ENCODE results near the gene CCR2.
"Not testable (repeated sequence)": the region's sequence is repeated elsewhere in the genome, so short reads cannot be mapped to it uniquely, and the experiment has no call there.

Gene CCR2

DNA sequence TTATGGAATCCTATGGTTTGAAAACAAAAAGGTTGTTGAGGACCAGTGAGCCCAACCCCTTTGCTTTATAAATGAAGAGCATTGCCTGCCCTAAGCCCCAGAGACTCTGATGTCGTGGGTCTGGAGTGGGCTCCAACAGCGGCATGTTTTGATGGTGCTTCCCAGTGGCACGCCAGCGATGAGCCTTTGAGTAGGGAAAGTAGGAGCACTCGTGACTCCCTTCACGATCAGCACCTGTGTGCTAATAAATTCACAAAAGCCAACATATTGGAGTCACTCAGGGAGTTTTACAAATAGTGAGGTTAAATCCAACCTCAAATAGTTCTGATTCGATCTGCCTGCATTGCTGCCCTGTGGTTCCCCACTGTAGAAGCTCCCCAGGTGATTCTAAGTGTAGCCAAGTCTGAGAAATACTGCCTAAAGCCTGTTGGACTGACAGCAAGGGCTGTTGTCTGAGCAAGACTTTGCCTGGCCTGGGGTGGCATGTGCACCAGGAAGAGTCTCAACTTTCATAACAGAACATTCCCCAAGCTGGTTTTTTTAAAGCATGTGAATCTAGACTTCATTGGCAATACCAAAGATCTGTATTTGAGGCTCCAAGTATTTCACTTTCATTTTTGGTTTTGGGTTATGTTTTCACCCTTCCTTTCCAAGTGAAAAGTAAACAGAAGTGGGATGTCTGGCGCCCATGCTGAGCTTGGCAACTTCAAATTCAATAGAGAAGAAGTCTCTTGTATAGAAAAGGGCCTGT, 26.7 kb downstream of the CCR2 start:
- no peak for DNase-seq

- DNase-seq = no peak
Measured at GRCh38 chr3:46381625-46382024, 27.7 kb downstream of the CCR2 start.

DNA sequence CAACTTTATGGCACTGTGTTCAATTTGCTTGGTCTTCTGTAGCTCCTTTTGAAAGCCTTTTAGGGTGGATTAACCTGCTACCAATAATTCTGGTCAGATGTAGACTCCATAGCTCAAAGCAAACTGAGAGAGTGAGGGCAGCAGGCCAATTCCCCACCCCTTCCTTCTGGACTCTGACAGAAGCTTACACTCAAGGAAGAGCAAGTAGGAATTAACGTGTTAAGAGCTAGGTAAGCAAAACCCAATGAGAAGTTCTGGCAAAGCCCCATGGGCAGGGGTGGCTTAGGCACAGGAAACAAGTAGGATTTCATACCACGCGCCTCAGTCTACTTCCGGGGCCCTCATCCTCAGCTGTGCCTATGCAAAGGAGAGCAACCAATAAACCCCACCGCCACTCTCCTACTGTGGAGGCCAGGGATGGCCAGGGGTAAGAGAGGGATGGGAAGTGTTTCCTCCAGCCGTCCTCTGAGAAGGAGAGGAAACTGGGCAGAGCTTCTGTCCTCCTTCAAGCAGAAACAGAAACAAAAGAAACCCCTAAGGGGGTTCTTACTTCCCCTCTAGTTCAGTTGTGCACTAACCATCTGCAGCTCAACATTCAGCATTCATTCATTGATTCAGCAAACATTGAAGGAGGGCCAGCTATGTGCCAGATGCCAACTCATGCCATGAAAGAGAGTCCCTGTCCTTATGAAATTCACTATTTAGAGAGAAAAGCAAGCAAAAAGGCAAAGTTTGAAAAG, 29.5 kb downstream of the CCR2 start:
- no peak for DNase-seq

DNA sequence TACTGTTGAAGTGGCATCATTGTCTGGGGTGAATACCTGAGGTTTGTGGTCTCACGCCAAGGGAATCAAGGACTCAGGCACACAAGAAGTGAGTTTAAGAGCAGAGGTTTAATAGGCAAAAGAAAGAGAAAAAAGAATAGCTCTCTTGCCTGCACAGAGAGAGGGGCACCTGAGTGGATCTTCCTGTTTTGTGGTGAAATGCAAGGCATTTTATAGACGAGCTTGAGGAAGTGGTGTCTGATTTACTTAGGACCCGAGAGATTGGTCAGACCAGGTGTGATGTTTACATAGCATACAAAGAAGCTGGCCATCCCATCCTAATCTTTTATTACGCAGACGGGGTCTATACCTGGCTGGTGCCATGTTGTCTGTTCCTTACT, 30.0 kb downstream of the CCR2 start:
- DNase-seq = no peak

DNA sequence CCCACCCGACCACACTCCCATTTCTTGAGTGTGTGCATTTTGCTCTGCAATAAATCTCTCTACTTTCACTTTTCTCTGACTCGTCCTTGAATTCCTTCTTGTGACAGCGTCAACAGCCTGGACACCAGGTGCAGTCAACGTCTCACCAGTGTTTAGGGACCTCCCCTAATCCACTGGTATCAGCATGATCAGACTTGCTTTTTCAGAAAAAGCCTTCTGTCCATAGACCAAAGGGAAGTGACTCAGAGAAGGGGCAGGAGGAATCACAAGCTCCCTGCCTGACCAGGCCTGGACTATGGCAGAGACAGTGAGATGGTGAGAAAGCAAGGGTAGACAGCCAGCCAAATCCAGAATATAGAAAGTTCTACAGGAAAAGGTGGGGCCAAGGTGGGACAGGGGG, 32.3 kb downstream of the CCR2 start:
- DNase-seq = no peak

DNA sequence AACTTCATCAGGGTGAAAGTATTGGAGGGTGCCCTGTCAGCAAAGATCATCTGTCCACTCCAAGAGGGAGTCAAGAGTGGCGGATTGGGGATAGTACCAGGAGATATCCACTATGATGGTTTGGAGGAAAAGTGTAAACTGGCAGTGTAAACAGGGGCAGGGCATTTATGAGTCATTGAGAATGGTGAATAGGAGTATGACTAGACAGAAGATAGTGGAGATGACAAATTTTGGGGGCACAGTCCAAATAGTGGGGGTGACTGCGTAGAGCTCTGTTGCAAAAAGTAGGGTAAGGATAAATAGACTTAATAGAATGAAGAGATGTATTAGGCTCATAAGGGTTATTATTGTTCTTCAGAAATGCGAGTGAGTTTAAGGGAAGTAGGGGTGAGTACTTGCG, 34.9 kb downstream of the CCR2 start:
- not testable (repeated sequence) for DNase-seq

DNA sequence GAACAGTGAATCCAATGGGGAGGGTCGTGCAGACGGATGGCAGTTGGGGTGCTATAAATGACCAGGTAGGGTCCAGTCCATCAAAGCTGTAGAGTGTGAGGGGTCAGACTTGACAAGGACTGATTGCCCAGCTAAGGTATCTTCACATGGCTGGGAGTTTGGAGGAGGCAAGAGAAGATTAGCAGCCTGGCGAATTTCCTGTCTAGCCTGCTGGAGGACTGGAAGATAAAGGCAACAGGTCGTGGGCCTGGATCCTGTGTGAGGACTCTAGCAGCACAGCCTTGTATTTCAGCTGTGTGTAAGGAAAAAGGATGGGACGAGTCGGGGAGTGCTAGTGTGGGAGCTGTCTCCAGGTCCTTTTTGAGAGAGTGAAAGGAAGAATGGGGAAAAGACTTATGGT, 35.4 kb downstream of the CCR2 start:
- DNase-seq = no peak

DNA sequence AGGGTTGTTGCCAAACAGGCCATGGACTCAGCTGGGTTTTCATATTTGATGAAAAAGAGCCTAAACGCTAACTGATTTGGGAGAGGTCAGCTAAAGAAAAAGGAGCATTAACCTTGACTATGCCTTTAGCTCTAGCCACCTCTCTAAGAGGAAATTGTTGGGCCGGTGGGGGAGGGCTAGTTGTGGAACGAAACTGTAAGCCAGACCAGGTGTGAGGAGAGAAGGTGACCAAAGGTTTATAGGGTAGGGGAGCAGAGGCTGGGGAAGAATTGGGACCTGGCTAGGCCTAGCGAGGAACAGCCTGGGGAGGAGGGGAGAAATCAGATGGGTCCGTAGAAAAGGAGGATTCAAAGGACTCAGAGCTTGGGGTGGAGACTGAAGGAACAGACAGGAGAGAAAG, 37.6 kb downstream of the CCR2 start:
- DNase-seq = not testable (repeated sequence)

- no peak for DNase-seq
Measured at GRCh38 chr3:46393011-46393410, 39.1 kb downstream of the CCR2 start.

- DNase-seq = no peak
Measured at GRCh38 chr3:46393554-46394434, 39.9 kb downstream of the CCR2 start.

GRCh38 chr3:46395210-46395661, 41.3 kb downstream of the CCR2 start:
- no peak for DNase-seq

- DNase-seq = no peak
Measured at GRCh38 chr3:46395766-46396530, 42.0 kb downstream of the CCR2 start.

DNA sequence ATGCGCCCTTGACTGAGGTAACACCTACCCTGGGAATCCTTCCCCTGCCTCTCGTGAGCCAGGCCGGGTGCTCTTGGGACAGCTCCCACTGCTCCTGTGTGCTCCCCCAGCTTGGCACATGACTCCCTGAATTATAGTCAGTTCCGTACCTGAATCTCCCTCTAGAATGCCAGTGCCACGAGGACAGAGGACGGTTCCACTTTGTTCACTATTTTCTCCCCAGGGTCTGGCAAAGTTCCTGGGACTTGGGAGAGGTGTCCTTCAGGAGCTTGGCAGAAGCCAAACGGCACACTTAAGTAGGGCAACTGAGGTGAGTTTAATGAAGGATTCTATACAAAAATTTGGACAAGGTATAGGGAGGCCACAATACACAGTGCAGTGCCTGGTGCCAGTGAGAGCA, 43.2 kb downstream of the CCR2 start:
- DNase-seq = no peak

DNA sequence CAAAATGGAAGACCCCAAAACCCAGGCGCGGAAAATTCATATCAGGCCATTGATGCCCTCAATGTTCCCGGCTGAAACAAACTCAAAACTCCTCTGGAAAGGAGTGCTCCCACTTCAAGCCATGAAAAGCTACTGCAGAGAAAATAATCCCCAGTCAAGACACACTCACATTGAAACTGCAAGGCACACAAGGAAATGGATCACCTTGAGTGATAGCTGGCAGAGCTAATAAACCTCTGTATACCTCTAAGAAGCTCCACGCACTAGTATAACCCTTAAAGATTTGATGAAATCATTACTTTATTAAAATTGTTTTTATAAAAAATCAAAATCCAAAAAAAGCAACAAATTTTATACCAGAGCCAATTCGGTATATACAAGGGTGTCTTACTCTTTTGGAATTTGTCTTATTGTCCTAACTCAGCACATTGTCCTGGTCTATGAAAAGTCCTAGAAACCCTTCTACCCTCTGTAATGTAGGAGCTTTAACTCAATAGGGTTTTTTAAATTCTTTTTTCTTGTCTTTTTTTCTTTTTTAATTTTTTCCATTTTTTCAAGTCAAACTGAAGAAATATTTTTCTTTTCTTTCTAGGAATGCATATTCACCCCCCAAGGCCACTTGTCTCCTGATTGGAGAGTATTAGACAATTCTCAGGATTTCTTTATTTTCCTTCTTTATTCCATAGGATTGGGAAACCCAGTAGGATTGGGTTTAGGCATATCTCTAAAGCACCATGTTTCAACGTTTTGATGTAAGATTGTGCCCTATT, 44.5 kb downstream of the CCR2 start:
- DNase-seq = no peak

- DNase-seq = no peak
Measured at GRCh38 chr3:46399098-46399497, 45.2 kb downstream of the CCR2 start.

DNA sequence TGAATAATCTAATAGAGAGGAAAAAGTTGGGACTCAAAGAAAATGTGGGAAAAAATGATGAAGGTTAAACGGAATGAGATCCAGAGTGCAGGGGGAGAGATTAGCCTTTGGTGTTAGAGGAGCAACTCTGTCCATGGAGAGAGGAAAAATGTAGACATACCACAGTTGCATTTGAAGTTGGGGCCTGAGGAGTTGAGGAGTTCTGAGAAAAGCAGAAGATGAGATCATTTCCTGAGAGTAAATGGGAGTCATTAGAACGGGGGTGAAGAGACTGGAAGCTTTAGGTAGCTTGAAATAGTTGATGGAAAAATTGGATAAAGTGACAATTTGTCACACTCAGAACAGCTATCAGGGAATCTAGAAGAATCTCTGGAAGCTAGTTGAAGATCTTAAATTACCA, 45.6 kb downstream of the CCR2 start:
- DNase-seq = no peak

GRCh38 chr3:46400000-46400734, 46.3 kb downstream of the CCR2 start:
- no peak for DNase-seq

GRCh38 chr3:46400846-46401245, 46.9 kb downstream of the CCR2 start:
- no peak for DNase-seq

GRCh38 chr3:46401579-46401978, 47.7 kb downstream of the CCR2 start:
- no peak for DNase-seq

- DNase-seq = not testable (repeated sequence)
Measured at GRCh38 chr3:46402902-46403301, 49.0 kb downstream of the CCR2 start.
